GM19023 (cell line): ENCODE data around the gene MGAT4C.
"Not testable (repeated sequence)": the region's sequence is repeated elsewhere in the genome, so short reads cannot be mapped to it uniquely, and the experiment has no call there.

ENCODE experiments used
- ATAC-seq: cut with Tn5 transposase; IDR thresholded peaks from one replicate; pipeline ENCODE4 v1.9.1; 2021; ENCODE audit warnings: mild to moderate bottlenecking, moderate library complexity; ENCODE audit not compliant: unreplicated experiment

Gene MGAT4C

GRCh38 chr12:86138770-86139169 lies 117.4 kb downstream of the MGAT4C start:
- no peak for ATAC-seq

DNA sequence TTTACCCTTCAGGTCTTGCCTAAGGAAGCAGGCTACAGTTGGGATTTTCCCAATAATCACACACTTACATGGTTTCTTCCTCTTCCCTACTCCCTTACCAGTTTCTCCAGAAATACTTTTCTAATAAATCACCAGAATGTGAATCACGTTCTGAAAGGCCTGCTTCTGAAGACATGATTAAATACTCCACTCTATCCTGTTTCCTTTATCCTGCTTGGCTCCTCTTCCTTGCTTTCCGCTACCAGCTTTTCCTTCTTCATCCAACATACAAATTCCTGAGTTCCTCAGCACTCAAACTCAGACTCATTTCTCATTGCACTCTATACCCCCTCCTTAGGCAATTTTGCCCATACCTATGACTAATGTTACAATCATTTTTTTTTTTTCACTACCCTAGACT lies 118.3 kb downstream of the MGAT4C start:
- ATAC-seq = no peak

DNA sequence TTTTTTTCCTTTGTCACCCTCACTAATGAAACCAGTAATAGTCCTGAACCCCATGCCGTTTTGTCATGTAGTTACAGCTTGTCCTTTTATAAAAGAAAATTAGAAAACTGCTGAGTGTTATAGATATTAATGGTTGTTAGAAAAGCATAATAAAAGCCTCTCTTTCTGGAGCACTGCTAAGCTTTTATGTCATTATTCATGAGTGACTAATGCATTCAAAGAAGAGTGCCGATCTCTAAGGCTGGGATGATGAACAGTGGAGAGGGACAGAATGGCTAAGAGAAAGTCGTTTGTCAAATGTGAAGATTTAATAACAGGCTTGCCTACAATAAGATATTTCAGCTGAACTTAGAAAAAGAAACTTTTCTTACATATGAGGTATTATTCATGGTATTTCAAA lies 121.6 kb downstream of the MGAT4C start:
- ATAC-seq = no peak

DNA sequence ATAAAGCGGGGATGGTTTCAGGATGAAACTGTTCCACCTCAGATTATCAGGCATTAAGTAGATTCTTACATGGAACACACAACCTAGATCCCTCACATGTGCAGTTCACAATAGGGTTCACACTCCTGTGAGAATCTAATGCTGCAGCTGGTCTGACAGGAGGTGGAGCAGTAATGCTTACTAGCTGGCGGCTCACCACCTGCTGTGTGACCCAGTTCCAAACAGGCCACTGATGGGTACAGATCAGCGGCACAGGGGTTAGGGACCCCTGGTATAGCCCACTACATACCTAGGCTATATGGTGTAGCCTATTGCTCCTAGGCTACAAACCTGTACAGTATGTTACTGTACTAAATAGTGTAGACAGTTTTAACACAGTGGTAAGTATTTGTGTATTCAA lies 129.3 kb downstream of the MGAT4C start:
- not testable (repeated sequence) for ATAC-seq

DNA sequence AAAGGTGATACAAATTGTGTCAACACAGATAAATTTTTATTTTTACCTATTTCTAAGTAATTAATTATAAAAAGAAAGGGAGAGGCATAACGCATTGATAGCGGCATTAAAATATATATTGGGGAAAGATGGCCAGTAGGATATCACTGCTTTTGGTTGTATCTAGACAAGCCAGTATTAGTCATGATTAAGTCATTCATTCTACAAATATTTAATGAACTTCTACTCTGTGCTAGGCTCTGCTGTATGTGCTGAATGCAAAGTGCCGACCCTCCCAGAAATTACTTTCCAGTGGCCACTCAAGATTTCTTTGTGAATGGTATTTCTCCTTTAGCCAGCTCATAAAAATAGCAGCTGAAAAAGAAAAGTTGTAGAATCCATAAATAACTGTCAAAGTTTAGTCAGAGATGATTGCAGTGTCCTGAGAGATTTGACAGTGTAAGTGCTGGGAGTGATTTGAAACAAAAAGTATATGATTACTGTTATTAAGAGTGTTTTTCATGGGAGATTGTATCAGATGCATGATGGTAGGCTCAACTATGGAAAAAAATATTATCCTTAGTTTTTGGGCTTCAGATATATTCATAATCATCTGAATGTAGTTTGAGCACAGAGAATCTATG lies 133.2 kb downstream of the MGAT4C start:
- ATAC-seq = no peak

DNA sequence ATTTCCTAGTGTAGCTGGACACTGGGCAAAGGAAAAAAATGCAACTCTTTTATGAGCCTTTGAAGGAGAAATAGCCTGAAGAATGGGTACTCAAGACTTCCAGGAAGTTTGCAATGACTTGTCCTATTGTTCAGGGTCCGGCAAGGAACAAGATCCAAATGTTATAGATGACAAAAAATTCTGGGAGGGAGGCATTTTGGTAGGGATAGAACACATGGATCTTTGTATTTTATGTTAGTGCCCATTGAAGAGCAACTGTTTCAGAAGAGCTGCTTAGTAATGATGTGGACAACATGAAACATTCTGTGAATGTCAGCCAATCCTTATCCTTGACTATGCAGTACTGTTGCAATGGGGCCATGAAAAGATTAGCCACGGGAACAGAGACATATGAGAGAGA lies 138.0 kb downstream of the MGAT4C start:
- ATAC-seq = no peak

- ATAC-seq = no peak
These were observed 138.5 kb downstream of the MGAT4C start for GRCh38 chr12:86117711-86118110.

GRCh38 chr12:86104087-86104486 lies 152.1 kb downstream of the MGAT4C start:
- no peak for ATAC-seq

DNA sequence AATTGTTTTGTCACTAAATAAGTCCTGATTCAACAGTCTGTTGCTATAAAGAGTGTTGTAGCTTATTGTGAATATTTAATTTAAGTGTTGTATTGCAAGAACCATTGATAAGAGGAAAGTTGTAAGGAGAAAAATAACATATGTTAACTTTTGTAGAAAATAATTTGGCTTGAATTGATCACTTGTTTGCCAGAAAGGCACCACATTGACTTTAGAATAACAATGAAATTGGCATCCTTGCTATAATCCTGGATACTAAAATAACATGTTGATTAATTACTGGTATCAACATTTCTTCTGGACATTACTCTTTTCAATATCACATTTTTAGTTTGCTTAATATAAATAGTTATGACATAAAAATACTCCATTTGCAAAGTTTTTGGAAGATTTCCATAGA lies 159.0 kb downstream of the MGAT4C start:
- ATAC-seq = no peak

DNA sequence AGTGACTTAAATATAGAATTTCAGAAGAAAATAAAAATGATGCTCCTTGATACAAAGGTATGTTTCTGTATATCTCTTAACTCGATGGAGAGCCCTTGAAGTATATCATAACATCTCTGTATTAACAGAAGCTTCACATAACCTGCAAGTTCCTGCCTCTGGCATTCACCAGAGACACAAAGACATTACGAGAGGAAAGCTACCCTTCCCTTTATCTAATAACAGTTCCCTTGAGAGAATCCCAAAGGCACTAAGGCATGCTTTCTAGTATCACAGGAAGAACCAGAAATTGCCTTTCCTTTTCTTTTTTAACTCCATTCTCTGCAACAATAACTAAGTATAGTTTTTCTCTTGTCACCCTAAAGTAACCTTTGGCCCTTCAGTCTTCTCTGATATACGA lies 164.5 kb downstream of the MGAT4C start:
- ATAC-seq = no peak

- ATAC-seq = no peak
These were observed 174.3 kb downstream of the MGAT4C start for GRCh38 chr12:86081843-86082242.

- not testable (repeated sequence) for ATAC-seq
These were observed 197.1 kb downstream of the MGAT4C start for GRCh38 chr12:86059052-86059451.

- ATAC-seq = no peak
These were observed 198.9 kb downstream of the MGAT4C start for GRCh38 chr12:86057092-86057845.

GRCh38 chr12:86052921-86053320 lies 203.3 kb downstream of the MGAT4C start:
- ATAC-seq = no peak

GRCh38 chr12:86050010-86050409 lies 206.2 kb downstream of the MGAT4C start:
- no peak for ATAC-seq

- no peak for ATAC-seq
These were observed 211.8 kb downstream of the MGAT4C start for GRCh38 chr12:86044396-86044795.

DNA sequence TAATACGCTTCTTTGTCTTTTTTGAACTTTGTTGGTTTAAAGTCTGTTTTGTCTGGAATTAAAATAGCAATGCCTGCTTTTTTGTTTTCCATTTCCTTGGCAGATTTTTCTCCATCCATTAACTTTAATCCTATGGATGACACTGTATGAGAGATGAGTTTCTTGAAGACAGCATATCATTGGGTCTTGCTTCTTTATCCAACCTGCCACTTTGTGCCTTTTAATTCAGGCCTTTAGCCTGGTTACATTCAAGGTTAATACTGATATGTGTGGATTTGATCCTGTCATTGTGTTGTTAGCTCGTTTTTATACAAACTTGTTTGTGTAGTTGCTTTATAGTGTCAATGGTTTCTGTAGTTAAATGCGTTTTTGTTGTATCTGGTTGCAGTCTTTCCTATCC lies 214.1 kb downstream of the MGAT4C start:
- ATAC-seq = no peak

DNA sequence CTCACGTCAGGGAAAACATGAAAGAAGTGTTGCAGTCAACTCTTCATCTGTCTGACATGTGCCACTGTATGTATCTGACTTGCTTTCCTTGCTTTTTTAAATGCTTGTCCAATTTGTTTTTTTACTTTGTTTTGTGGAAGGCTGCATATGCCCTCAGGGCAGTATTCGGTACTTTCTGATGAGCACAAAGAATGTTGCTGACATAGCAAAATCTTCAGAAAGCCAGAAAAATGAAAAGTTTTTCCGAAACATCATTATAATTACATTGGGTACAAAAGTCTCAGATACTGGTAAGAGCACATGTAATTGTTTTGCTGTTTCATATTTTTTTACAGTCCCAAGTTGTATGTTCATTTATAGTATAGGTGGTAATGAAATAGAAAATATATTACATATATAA lies 237.8 kb downstream of the MGAT4C start:
- no peak for ATAC-seq

DNA sequence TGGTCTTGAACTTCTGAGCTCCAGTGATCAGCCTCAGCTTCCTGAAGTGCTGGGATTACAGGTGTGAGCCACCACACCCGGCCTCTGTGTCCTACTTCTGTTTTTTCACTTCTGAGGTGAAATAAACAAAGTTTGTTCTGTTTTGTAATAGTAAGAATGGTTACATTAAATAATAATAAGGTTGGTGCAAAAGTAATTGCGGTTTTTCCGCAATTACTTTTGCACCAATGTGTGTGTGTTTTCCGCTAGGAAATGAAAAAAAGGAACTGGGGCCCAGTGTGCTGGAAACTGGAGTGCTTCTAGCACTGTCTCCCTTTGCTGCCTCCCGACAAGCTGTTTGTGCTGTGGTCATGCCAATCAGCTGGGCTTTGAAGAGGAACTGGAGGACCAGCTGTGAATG lies 241.2 kb downstream of the MGAT4C start:
- ATAC-seq = no peak

DNA sequence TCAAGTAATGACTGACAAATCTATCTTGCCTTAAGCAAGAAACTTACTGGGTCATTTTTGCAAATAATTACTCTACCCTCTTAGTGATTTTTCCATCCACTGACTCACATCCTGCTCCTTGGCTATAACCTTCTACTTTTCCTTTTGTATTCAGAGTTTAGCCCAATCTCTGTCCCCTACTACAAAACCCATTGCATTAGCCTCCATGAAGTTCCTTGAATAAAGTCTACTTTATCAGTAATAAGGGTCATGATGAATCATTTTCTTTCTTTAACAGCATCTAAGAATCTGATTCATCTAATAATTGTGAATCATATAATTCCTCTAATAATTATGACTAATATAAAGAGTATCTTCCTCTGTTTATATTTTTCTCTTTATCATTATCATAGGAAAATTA lies 249.5 kb downstream of the MGAT4C start:
- no peak for ATAC-seq

- no peak for ATAC-seq
These were observed 258.1 kb downstream of the MGAT4C start for GRCh38 chr12:85998074-85998473.

- no peak for ATAC-seq
These were observed 259.9 kb downstream of the MGAT4C start for GRCh38 chr12:85996280-85996679.

- ATAC-seq = no peak
These were observed 262.4 kb downstream of the MGAT4C start for GRCh38 chr12:85993746-85994145.
